BLaER1 treated with 17β-estradiol and CSF1 and Interleukin-3, amounts not matched to agents 10 nM and 100 nM (cell line): ENCODE results near the gene HMGCS1.
"Not testable (repeated sequence)": the region's sequence is repeated elsewhere in the genome, so short reads cannot be mapped to it uniquely, and the experiment has no call there.

Source experiments
- H3K27ac ChIP-seq, 11 experiments: shearing (Covaris generic); formaldehyde crosslinking; 2 replicates each; pipeline ENCODE4 v1.8.1; 2022
- H3K27me3 ChIP-seq, 11 experiments: shearing (Covaris generic); formaldehyde crosslinking; 2 replicates each; pipeline ENCODE4 v1.8.1; 2022
- H3K36me3 ChIP-seq, 11 experiments: shearing (Covaris generic); formaldehyde crosslinking; 2 replicates each; pipeline ENCODE4 v1.8.1; 2022
- H3K4me1 ChIP-seq, 10 experiments: shearing (Covaris generic); formaldehyde crosslinking; 2 replicates each; pipeline ENCODE4 v1.8.1; 2022
- H3K4me2 ChIP-seq, 11 experiments: shearing (Covaris generic); formaldehyde crosslinking; 2 replicates each; pipeline ENCODE4 v1.8.1; 2022
- H3K4me3 ChIP-seq, 10 experiments: shearing (Covaris generic); formaldehyde crosslinking; 2 replicates each; pipeline ENCODE4 v1.8.1; 2022
- H3K9ac ChIP-seq, 11 experiments: shearing (Covaris generic); formaldehyde crosslinking; 2 replicates each; pipeline ENCODE4 v1.8.1; 2022
- H3K9me3 ChIP-seq, 11 experiments: shearing (Covaris generic); formaldehyde crosslinking; replicated peaks in 1 of 11; 2 replicates each; pipeline ENCODE4 v1.8.1; 2022
- H4K20me1 ChIP-seq, 11 experiments: shearing (Covaris generic); formaldehyde crosslinking; 2 replicates each; pipeline ENCODE4 v1.8.1; 2022
- Cebpa-rat ChIP-seq, 11 experiments: shearing (Covaris generic); IDR thresholded peaks; 2 replicates each; pipeline ENCODE4 v1.8.1; 2022

HMGCS1 gene

GRCh38 chr5:43309122-43309521 lies 4.1 kb downstream of the HMGCS1 start:
- peaks cover 0 to 5% (median 2%) of the 10 kb centered on the region in 11 experiments; a peak in 8 of 22 replicates for H3K9me3 ChIP-seq
- no peak for TF ChIP-seq Cebpa-rat (IDR thresholded peaks at IDR 0.05)
- peaks cover 17 to 65% (median 31%) of the 10 kb centered on the region in 10 experiments for H3K4me1 ChIP-seq
- peak overlapping the region in 7 of 11 experiments; percentile 6 to 94 (median 10); a peak in 6 of 22 replicates for H3K4me2 ChIP-seq
- H3K9ac ChIP-seq, result no peak overlapping the region
- H3K36me3 ChIP-seq, result peaks cover 0 to 23% (median 15%) of the 10 kb centered on the region in 11 experiments; a peak in 13 of 22 replicates
- H3K4me3 ChIP-seq, result no peak overlapping the region
- H4K20me1 ChIP-seq, result peaks cover 0 to 81% (median 61%) of the 10 kb centered on the region in 11 experiments; a peak in 17 of 22 replicates
- H3K27me3 ChIP-seq, result no peaks in the 10 kb centered on the region
- no peak overlapping the region for H3K27ac ChIP-seq

GRCh38 chr5:43306954-43307353 lies 6.3 kb downstream of the HMGCS1 start:
- H3K27ac ChIP-seq, result not testable (repeated sequence)
- H4K20me1 ChIP-seq, result peaks cover 0 to 93% (median 68%) of the 10 kb centered on the region in 11 experiments; a peak in 17 of 22 replicates

DNA sequence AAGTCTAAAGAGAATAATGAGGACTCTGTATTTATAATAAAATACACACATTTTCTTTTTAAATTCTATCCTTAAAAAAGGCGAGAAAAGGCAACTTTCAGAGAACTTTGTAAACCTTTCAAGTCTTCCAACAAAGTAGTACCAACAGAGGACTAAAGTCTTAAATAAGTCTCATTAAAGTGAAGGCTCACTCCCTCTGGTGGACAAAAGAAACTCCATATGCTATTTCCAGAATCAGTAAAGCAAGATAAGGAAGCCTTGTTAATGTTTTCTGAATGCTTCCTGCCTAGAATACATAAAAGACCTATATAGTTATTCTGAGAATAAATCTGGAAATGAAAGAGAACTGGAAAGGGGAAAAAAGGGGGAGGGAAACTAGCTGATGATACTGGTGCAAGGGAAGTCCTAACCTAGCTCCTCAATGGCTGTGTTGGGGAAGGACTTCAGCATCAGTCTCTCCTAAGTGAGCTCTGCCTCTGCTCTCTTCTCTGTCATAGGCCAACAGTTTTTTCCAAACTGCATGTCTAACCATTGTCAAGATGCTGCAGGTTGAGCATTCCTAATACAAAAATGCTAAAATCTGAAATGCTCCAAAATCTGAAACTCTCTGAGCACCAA lies 7.2 kb downstream of the HMGCS1 start:
- no peak overlapping the region for H3K27ac ChIP-seq
- peaks cover 0 to 93% (median 67%) of the 10 kb centered on the region in 11 experiments; a peak in 17 of 22 replicates for H4K20me1 ChIP-seq

More at GRCh38 chr5:43306954-43307353, 6.3 kb downstream of the HMGCS1 start:
- H3K9me3 ChIP-seq, H3K9ac ChIP-seq, H3K4me2 ChIP-seq, H3K27me3 ChIP-seq, H3K4me3 ChIP-seq: not testable (repeated sequence)
- peaks cover 10 to 80% (median 23%) of the 10 kb centered on the region in 10 experiments for H3K4me1 ChIP-seq
- peaks cover 0 to 43% (median 28%) of the 10 kb centered on the region in 11 experiments; a peak in 16 of 22 replicates for H3K36me3 ChIP-seq

GRCh38 chr5:43304525-43304924 lies 8.7 kb downstream of the HMGCS1 start:
- Histone ChIP-seq H3K27ac (no peak overlapping the region), H3K36me3 (peaks cover 5 to 53% (median 47%) of the 10 kb centered on the region in 11 experiments; a peak in 21 of 22 replicates), H3K4me1 (peaks cover 0 to 74% (median 7%) of the 10 kb centered on the region in 10 experiments; a peak in 9 of 20 replicates), H4K20me1 (peaks cover 0 to 93% (median 70%) of the 10 kb centered on the region in 11 experiments; a peak in 17 of 22 replicates), H3K4me3 (no peak overlapping the region), H3K4me2 (peak overlapping the region in 1 of 11 experiments; percentile 12; a peak in 1 of 22 replicates), H3K27me3 (no peaks in the 10 kb centered on the region), H3K9ac (no peak overlapping the region), H3K9me3 (no peaks in the 10 kb centered on the region)
- no peak for TF ChIP-seq Cebpa-rat (IDR thresholded peaks at IDR 0.05)

More for the DNA sequence above, 7.2 kb downstream of the HMGCS1 start:
- Histone ChIP-seq H3K4me3 (no peak overlapping the region), H3K4me1 (peaks cover 3 to 81% (median 15%) of the 10 kb centered on the region in 10 experiments; a peak in 16 of 20 replicates), H3K4me2 (peak overlapping the region in 1 of 11 experiments; percentile 15; a peak in 1 of 22 replicates), H3K36me3 (peaks cover 0 to 49% (median 37%) of the 10 kb centered on the region in 11 experiments; a peak in 18 of 22 replicates), H3K9ac (no peak overlapping the region), H3K9me3 (no peaks in the 10 kb centered on the region), H3K27me3 (no peaks in the 10 kb centered on the region)
- no peak for TF ChIP-seq Cebpa-rat (IDR thresholded peaks at IDR 0.05)

GRCh38 chr5:43303242-43303641 lies 10.0 kb downstream of the HMGCS1 start:
- no peaks in the 10 kb centered on the region for H3K27me3 ChIP-seq
- no peak for TF ChIP-seq Cebpa-rat (IDR thresholded peaks at IDR 0.05)
- H3K9ac ChIP-seq, result no peak overlapping the region
- peak overlapping the region in 2 of 11 experiments; percentile 63 to 72; a peak in 5 of 22 replicates for H3K4me2 ChIP-seq
- 0 out of 22 replicates have a peak overlapping the region, but pooled peaks of 1 of the 11 experiments have one; percentile 3 for H3K27ac ChIP-seq
- H3K9me3 ChIP-seq, result no peaks in the 10 kb centered on the region
- H3K4me3 ChIP-seq, result no peak overlapping the region
- H3K4me1 ChIP-seq, result peaks cover 0 to 66% (median 7%) of the 10 kb centered on the region in 10 experiments; a peak in 8 of 20 replicates
- peaks cover 0 to 88% (median 59%) of the 10 kb centered on the region in 11 experiments; a peak in 17 of 22 replicates for H4K20me1 ChIP-seq
- H3K36me3 ChIP-seq, result peaks cover 12 to 63% (median 58%) of the 10 kb centered on the region in 11 experiments

- peaks cover 0 to 83% (median 52%) of the 10 kb centered on the region in 11 experiments; a peak in 17 of 22 replicates for H4K20me1 ChIP-seq
- peak overlapping the region in 2 of 11 experiments; percentile 28 to 44; a peak in 2 of 22 replicates for H3K27ac ChIP-seq
- H3K9me3 ChIP-seq, result no peaks in the 10 kb centered on the region
- no peaks in the 10 kb centered on the region for H3K27me3 ChIP-seq
- no peak overlapping the region for H3K4me3 ChIP-seq
- H3K9ac ChIP-seq, result no peak overlapping the region
- H3K36me3 ChIP-seq, result peaks cover 19 to 68% (median 62%) of the 10 kb centered on the region in 11 experiments
- peak overlapping the region in 3 of 11 experiments; percentile 34 to 72 (median 63); a peak in 6 of 22 replicates for H3K4me2 ChIP-seq
- peaks cover 0 to 60% (median 7%) of the 10 kb centered on the region in 10 experiments; a peak in 8 of 20 replicates for H3K4me1 ChIP-seq
- no peak for TF ChIP-seq Cebpa-rat (IDR thresholded peaks at IDR 0.05)
Observed at GRCh38 chr5:43302481-43302880, 10.7 kb downstream of the HMGCS1 start.

GRCh38 chr5:43301653-43302091 lies 11.5 kb downstream of the HMGCS1 start:
- no peaks in the 10 kb centered on the region for H3K9me3 ChIP-seq
- H3K4me2 ChIP-seq, result peak overlapping the region in 2 of 11 experiments; percentile 63 to 72; a peak in 4 of 22 replicates
- TF ChIP-seq Cebpa-rat (IDR thresholded peaks at IDR 0.05), result no peak
- no peaks in the 10 kb centered on the region for H3K27me3 ChIP-seq
- peaks cover 27 to 75% (median 70%) of the 10 kb centered on the region in 11 experiments for H3K36me3 ChIP-seq
- H4K20me1 ChIP-seq, result peaks cover 0 to 75% (median 44%) of the 10 kb centered on the region in 11 experiments; a peak in 16 of 22 replicates
- no peak overlapping the region for H3K9ac ChIP-seq
- peak overlapping the region in 2 of 11 experiments; percentile 28 to 44; a peak in 3 of 22 replicates for H3K27ac ChIP-seq
- H3K4me1 ChIP-seq, result peaks cover 0 to 60% (median 7%) of the 10 kb centered on the region in 10 experiments; a peak in 8 of 20 replicates
- H3K4me3 ChIP-seq, result no peak overlapping the region

DNA sequence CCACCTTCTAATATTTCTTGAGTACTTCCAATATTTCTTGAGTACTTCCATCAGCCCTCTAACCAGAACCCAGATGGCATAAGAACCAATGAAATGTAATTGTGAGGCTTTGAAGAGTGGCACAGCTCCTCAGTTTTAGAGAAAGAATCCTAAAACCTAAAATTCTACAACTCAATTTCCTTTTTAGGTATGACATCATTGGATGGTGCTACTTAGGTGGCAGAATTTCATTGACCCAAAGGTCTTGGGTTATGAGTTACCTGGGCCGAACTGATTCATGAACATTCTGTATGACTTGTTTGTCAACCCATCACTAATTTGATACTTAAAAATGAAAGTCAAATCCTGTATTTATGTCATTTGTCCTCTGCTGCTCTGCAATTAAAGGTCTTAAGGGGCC lies 13.1 kb downstream of the HMGCS1 start:
- Histone ChIP-seq H4K20me1 (peaks cover 0 to 64% (median 38%) of the 10 kb centered on the region in 11 experiments; a peak in 13 of 22 replicates), H3K27ac (no peak overlapping the region), H3K4me1 (peaks cover 0 to 48% (median 2%) of the 10 kb centered on the region in 10 experiments; a peak in 5 of 20 replicates), H3K36me3 (peaks cover 42 to 90% (median 85%) of the 10 kb centered on the region in 11 experiments), H3K4me3 (no peak overlapping the region), H3K27me3 (no peaks in the 10 kb centered on the region), H3K4me2 (no peak overlapping the region), H3K9ac (no peak overlapping the region), H3K9me3 (no peaks in the 10 kb centered on the region)
- no peak for TF ChIP-seq Cebpa-rat (IDR thresholded peaks at IDR 0.05)

- peaks cover 0 to 32% (median 0%) of the 10 kb centered on the region in 10 experiments; a peak in 5 of 20 replicates for H3K4me1 ChIP-seq
- H3K4me2 ChIP-seq, result no peak overlapping the region
- H3K9me3 ChIP-seq, result no peaks in the 10 kb centered on the region
- no peak overlapping the region for H3K9ac ChIP-seq
- no peak overlapping the region for H3K4me3 ChIP-seq
- H4K20me1 ChIP-seq, result peaks cover 0 to 50% (median 28%) of the 10 kb centered on the region in 11 experiments; a peak in 13 of 22 replicates
- no peaks in the 10 kb centered on the region for H3K27me3 ChIP-seq
- no peak for TF ChIP-seq Cebpa-rat (IDR thresholded peaks at IDR 0.05)
- H3K36me3 ChIP-seq, result peaks cover 59 to 100% (median 92%) of the 10 kb centered on the region in 11 experiments
- no peak overlapping the region for H3K27ac ChIP-seq
Observed at GRCh38 chr5:43298443-43298842, 14.8 kb downstream of the HMGCS1 start.
